ENCODE data around the gene AUTS2.
"Not testable (repeated sequence)": the region's sequence is repeated elsewhere in the genome, so short reads cannot be mapped to it uniquely, and the experiment has no call there.

- TF ChIP-seq ZNF692 (tag by site-specific recombination; IDR thresholded peaks at IDR 0.05); CTCF (tag by site-specific recombination; IDR thresholded peaks at IDR 0.05); TCF7L2 (IDR thresholded peaks at IDR 0.05; ENCODE audit: borderline replicate concordance, low read depth, low read length); ZNF350 (tag by site-specific recombination; IDR thresholded peaks at IDR 0.05); ZNF488 (tag by site-specific recombination; IDR thresholded peaks at IDR 0.05); SP2 (tag by site-specific recombination; IDR thresholded peaks at IDR 0.05); ZNF184 (tag by site-specific recombination; IDR thresholded peaks at IDR 0.05); KLF7 (tag by site-specific recombination; IDR thresholded peaks at IDR 0.05; ENCODE audit: borderline replicate concordance); RBAK (tag by site-specific recombination; IDR thresholded peaks at IDR 0.05): not testable (repeated sequence)
Observed at GRCh38 chr7:70275570-70275969, 677.3 kb downstream of the AUTS2 start.
